HG03558 (cell line): ENCODE results near the gene POU6F2.
"Not testable (repeated sequence)": the region's sequence is repeated elsewhere in the genome, so short reads cannot be mapped to it uniquely, and the experiment has no call there.

Source experiments
- ATAC-seq: cut with Tn5 transposase; IDR thresholded peaks from one replicate; pipeline ENCODE4 v1.9.1; 2021; ENCODE audit warnings: moderate number of reproducible peaks; ENCODE audit not compliant: unreplicated experiment; ENCODE audit errors: extremely low read depth

Gene POU6F2

DNA sequence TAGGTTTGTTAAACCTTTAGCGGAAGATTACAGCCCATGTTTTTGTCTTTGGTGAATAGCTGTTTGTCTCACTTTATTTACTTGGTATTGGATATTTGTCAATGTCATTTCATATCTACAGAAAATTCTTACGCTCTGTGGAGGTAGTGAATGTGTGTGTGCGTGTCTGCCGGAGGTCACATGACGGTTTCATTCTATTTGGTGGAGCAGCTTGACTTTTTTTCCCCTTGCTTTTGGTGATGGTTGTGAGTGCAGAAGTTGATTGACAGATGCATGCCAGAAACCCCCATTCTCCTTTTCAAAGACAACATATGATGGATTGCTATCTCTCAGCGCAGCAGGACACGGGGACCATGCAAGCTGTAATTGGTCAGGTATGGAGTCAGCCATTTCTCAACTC is at the start of gene POU6F2:
POU6F2 (plus strand) TSS at position 225 of the 400 bp plus-strand sequence; CDS start at position 270, 45 bp downstream.
- no peak for ATAC-seq

- no peak for ATAC-seq
Measured at GRCh38 chr7:38928506-38928905, 49.2 kb upstream of the POU6F2 start.

DNA sequence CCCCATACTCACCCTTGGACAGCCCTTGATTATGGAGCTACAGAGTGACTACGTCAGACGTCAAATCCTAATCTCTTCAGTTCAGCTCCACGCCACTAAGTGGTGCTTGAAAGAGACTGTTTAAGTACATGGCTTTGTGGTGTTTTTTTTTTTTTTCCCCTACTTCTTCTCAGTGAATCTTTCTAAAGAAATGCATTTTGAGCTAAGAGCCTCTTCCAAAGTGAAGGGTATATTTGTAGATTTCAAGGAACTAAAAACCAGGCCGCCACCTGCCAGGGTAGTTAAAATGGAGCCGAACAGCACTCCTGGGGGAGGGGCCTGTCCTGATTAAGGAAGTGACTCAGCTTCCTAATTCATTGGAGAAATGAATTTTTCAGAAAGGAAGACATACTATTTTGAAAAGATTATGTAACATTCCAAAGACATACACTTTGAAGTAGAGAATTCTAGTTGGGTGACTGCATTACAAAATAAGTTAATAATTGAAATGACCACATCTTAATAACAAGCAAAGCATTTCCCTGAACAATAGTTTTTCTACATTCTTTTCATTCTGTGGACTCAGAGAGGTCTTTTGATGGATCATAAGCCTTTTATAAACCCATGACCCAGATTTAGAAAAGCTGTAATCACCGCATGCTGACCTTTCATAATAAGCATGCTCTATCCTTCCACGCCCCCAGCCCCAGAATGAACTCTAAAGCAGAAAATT is 48.1 kb upstream of the POU6F2 start:
- no peak for ATAC-seq

- no peak for ATAC-seq
Measured at GRCh38 chr7:38932509-38933168, 45.1 kb upstream of the POU6F2 start.

DNA sequence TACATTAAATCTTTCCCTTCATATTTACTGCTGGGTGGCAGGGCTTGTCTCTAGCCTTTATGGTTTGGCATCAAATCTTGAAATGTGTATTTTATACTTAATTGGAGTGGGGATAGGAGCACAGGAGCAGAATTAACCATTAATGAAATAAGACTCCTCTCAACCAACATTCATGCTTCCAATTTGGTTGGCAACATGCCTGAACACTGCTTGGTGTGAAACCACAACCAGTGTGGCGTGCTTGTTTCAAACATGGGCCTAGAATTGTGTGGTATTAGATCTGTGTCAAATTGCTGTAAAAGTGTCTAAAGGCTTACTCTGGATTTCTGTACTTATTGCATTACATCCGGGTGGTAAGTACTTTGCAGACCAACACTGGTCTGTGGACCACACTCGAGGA is 43.7 kb upstream of the POU6F2 start:
- ATAC-seq: no peak

DNA sequence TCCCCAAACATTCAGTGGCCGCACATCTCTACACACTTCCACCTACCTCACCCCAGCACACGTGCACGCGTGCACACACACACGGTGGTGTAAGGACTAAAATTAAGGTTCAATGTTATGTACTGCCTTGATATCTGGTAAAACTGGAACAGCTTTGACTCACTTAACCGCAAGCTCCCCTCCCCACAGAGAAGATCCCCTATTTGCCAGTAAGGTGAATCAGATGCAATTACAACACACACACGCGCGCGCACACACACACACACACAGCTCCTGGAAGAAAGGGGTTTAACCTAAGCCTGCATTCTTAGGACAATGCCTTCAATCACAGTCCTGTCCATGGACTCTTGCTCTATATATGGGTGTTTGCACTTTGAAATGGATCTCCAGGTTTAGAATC is 43.2 kb upstream of the POU6F2 start:
- ATAC-seq: no peak

DNA sequence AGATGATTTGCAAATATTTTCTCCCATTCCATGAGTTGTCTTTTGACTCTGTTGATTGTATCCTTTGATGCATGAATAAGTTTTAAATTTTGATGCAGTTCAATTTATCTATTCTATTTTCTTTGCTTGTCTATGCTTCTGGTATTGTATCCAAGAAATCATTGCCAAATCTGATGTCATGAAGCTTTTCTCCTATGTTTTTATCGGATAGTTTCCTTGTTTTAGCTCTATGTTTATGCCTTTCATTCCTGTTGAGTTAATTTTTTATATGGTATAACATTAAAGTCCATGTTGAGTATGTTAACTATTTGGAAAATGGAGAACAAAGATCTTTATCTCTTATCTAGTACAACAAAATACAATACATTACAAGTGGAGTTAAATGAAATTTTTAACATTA is 41.1 kb upstream of the POU6F2 start:
- ATAC-seq: no peak

GRCh38 chr7:38938001-38938485 is 39.7 kb upstream of the POU6F2 start:
- ATAC-seq: no peak

GRCh38 chr7:38938589-38938988 is 39.1 kb upstream of the POU6F2 start:
- ATAC-seq: no peak

GRCh38 chr7:38940774-38941173 is 36.9 kb upstream of the POU6F2 start:
- ATAC-seq: no peak

DNA sequence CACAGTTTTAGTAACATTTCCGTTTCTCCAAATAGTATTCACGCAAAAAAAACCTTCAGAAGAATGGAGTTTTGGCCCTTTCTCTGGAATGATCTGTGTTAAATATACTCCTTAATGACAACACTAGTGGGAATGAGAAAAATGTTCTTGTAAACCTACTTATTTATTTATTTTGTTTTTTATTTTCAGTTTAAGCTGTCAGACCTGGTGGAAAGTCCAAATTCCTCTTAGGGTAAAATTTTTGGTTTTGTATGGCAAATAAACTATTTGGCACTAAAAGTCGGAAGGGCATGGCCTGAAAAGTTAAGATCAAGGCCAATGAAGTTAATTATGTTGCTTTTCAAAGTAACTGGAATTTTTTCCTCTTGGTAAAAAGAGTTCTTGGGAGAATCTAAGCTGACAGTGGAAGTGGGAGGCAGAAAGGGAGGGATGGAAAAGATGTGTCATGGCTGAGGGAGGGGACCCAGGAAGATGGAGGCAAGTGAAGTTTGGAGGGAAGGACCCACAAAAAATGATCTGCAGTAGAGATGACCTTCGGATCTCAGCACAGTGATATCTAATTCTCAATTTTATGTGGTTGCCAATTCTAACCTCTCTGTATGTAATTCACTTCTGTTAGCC is 35.2 kb upstream of the POU6F2 start:
- no peak for ATAC-seq

- not testable (repeated sequence) for ATAC-seq
Measured at GRCh38 chr7:38947541-38947940, 30.2 kb upstream of the POU6F2 start.

GRCh38 chr7:38950309-38950708 is 27.4 kb upstream of the POU6F2 start:
- ATAC-seq: no peak

- no peak for ATAC-seq
Measured at GRCh38 chr7:38951213-38951612, 26.5 kb upstream of the POU6F2 start.

- ATAC-seq: no peak
Measured at GRCh38 chr7:38953227-38953626, 24.5 kb upstream of the POU6F2 start.

DNA sequence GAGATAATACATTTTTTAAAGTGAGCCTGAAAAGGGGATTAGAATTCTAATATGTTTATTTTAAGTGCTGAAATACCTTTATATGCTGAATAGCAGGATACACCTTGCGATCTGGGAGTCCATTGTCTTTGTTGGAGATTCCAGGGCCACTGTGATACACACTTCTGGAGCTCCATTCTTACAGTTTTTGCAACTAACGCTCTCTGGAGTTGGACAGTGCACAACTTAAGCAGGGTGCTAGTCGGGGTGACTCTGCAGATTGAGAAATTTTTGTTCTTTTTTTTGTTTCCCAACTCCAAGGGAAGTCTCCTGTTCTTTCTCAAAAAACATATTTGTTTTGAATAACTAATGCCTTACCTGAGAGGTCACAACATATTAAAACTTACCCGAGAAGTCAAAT is 23.7 kb upstream of the POU6F2 start:
- no peak for ATAC-seq

GRCh38 chr7:38955892-38956291 is 21.8 kb upstream of the POU6F2 start:
- no peak for ATAC-seq

DNA sequence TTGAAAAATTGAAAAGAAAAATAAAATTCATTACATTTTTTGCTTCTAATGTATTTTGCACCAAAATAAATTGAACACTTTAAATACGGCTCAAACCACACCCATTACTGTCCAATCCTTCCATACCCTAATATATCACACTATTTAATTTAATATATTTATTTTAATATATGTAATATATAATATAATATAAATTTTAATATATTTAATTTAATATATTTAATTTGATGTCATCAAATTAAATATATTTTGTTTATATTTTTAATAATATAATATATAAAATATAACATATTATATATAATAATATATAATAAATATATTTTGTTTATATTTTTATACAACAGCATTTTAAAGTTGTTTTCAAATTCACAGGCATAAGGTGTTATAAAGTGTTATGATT is 15.7 kb upstream of the POU6F2 start:
- ATAC-seq: no peak

DNA sequence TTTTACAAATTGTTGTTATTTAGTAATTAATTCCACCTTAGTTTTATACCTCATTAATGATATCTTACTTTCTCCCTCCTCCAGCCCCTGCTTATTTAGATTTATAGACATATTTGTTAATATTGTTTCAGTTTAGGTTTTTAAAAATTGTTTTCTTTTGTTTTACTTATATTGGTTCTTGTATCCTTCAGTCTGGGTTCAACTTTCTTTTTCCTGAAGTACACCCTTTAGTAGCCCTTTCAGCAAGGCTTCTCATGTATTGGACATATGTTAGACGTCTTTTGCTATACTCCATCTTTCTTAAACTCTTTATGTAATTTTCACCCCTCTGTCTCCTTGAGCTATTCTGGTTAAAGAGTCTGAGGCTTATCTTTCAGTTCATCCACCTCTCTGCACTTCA is 12.8 kb upstream of the POU6F2 start:
- ATAC-seq: no peak

DNA sequence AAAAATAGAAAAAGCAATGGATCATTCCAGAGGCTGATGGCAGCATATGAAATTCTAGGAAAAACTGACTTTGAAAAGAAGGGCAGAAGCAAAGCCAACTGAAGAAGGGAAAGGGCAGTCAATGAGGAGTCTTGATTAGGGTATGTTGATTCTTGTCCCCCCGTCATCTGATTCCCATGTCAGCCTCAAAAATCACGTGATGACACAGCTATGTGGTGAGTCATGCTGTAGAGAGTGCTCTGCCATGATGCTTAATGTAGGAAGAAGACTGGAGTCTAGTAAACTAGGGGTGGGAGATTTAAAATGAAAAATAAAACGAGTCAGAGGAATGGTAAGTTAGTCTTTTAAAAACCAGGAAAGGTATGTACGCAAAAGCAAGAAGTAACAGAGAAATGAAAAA is 3.9 kb upstream of the POU6F2 start:
- ATAC-seq: no peak

GRCh38 chr7:38975944-38976392 is 1.7 kb upstream of the POU6F2 start:
- ATAC-seq: no peak
